ENCODE measurements around the gene FAM114A1. TPM values are rescaled to one million over a fixed set of nuclear protein-coding genes. Genes with fewer than 3 reads are reported as not detected.

FAM114A1 gene
- total and polyA plus RNA-seq, 2 experiments from 2014 or later, result 13.0 to 14.5 TPM

GRCh38 chr4:38944440-38944839 is 76.8 kb downstream of the FAM114A1 start:
- H3K79me2 ChIP-seq (replicated peaks; ENCODE audit: insufficient read depth), result no peaks in the 10 kb centered on the region
- H3K27me3 ChIP-seq (ENCODE audit: insufficient read depth), result no peaks in the 10 kb centered on the region
- H3F3A ChIP-seq (replicated peaks; ENCODE audit: low read depth), result no peaks in the 10 kb centered on the region
- H3K4me1 ChIP-seq (ENCODE audit: insufficient read depth), result no peaks in the 10 kb centered on the region
- no peak for DNase-seq (ENCODE audit: low spot score)
- no peak overlapping the region for H2AFZ ChIP-seq
- Mint-ChIP-seq H3K4me3 (no peak overlapping the region), H3K27me3 (ENCODE audit: insufficient read depth, low read depth, poor library complexity) (no peaks in the 10 kb centered on the region), H3K36me3 (ENCODE audit: low read depth) (no peaks in the 10 kb centered on the region), H3K27ac (no peak overlapping the region), H3K9me3 (no peaks in the 10 kb centered on the region), H3K4me1 (0 out of 3 replicates have a peak, but pooled peaks cover 2% of the 10 kb centered on the region)
- no peak overlapping the region for H3K27ac ChIP-seq (ENCODE audit: low read depth)
- ATAC-seq, result no peak
- H3K4me2 ChIP-seq, result no peak overlapping the region
- no peak for TF ChIP-seq ZNF331 (CRISPR knock-in tag; IDR thresholded peaks at IDR 0.05; ENCODE audit: low read depth)
- TF ChIP-seq CREB1 (CRISPR knock-in tag; IDR thresholded peaks at IDR 0.05; ENCODE audit: low read depth), result no peak
- TF ChIP-seq JUNB (IDR thresholded peaks at IDR 0.05; ENCODE audit: unreplicated experiment), result no peak
- TF ChIP-seq EZH2phosphoT487 (IDR thresholded peaks at IDR 0.05; ENCODE audit: unreplicated experiment), result no peak
- TF ChIP-seq REST (IDR thresholded peaks at IDR 0.05; ENCODE audit: unreplicated experiment), result no peak
- no peak for TF ChIP-seq ZNF462 (CRISPR knock-in tag; IDR thresholded peaks at IDR 0.05)
- no peak for TF ChIP-seq ETS1 (IDR thresholded peaks at IDR 0.05)
- no peak for TF ChIP-seq CTCF (conservative IDR thresholded peaks at IDR 0.05; ENCODE audit: low read depth in 2 of 2)
- TF ChIP-seq POLR2AphosphoS5 (IDR thresholded peaks at IDR 0.05; ENCODE audit: low read depth), result no peak
- no peak for TF ChIP-seq NANOG (IDR thresholded peaks at IDR 0.05; ENCODE audit: borderline replicate concordance)
- no peak for TF ChIP-seq STAT1 (IDR thresholded peaks at IDR 0.05; ENCODE audit: unreplicated experiment)
- TF ChIP-seq ZNF114 (CRISPR knock-in tag; IDR thresholded peaks at IDR 0.05), result no peak
- TF ChIP-seq EZH2 (IDR thresholded peaks at IDR 0.05; ENCODE audit: low read depth, unreplicated experiment), result no peak
- no peak overlapping the region for H3K4me3 ChIP-seq
- peaks cover 4% of the 10 kb centered on the region; the same call in 1 of the 2 replicates for H4K20me1 ChIP-seq (replicated peaks; ENCODE audit: insufficient read depth)
- H3K9me2 ChIP-seq (ENCODE audit: insufficient read depth), result no peaks in the 10 kb centered on the region
- no peaks in the 10 kb centered on the region for H3K36me3 ChIP-seq (ENCODE audit: insufficient read depth)

Data from GM23338 (cell line).